Fibroblast of the conjunctiva (primary cell): ENCODE measurements around the gene ACOT11.

ENCODE experiments used
- DNase-seq: peaks from one replicate; pipeline ENCODE4 v3.0.0-alpha.2; 2010; ENCODE audit warnings: low read depth

Gene ACOT11

DNA sequence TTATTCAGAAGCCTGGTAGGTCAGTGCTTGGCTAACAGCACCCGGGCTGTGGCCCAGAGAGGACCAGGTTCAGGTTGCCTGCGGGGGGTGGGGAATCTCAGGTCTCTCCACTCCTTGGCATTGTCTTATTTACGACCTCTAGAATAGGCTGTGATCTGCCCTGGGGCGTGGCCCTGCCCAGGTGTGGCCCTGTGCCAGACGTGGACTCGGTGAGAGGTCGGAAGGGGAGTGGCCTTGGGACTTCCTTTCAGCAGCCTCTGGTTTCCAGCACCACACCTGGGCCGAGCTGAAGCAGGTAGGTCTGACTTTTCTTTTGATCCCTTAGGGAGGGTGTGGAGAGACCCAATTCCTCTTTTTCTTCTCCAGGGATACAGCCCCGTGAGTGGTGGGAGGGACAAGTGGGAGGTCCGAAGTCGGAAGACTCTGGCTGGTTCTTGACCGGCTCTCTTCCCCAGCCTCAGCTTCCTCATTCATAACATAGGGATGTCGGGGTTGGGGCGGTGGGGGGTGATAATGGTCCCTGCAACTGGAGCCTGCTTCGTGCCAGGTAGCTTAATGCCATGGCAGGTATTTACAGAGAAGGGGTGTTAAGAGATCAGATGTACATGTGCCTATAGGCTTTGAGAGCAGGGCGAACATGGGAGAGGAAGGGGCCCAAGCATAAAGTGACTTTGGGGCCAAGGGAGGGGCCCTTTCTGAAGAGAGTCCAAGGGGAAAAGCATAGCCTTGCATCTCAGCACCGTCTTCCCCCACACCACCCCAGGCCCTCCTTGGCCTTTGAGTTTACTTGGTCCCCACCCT lies 16.5 kb downstream of the ACOT11 start:
- DNase-seq: no peak

DNA sequence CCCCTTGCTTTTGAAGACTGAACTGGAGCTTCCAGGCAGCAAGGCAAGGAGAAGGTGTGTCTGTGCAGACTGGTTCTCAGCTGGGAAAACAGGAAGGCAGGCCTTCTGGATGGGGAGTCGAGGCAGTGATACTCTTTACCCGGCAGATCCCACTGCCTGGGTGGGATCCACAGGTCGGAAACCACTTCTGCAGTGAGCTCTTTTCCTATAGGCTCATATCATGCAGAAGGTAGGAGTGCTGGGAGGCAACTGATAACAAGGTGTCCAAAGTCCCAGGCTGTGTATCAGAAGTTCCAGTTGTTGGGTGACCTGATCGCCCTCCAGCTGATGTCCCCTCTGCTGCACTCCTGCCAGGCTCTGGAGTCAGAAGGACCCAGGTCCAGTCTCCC lies 17.1 kb downstream of the ACOT11 start:
- no peak for DNase-seq

DNA sequence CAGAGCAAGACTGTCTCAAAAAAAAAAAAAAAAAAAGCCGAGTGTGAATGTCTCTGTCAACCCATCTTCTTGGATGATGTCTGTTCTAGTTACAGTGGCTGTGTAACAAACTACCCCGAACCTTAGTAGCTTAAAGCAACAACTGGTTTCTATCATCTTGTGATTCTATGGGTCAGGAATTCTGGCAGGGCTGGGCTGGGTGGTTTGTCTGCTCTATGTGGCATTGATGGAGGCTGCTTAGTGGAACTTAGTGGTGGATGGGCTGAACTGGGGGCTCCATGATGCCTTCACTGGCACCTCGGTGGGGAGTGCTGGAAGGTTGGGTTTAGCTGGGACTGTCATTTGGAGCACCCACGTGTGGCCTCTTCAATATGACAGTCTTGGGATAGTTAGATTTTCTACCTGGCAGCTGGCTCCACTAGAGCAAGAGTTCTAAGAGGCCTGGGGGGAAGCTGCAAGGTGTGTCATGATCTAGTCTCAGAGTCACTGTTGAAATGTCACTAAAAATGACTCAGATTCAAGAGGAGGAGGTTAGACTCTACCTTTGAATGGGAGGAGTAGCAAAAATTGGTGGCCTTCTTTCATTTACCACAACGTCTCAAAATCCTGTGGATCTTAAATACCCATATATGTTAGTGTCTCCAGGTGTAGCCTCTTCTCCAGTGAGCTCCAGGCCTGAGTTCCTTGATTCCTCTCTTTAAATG lies 18.6 kb downstream of the ACOT11 start:
- DNase-seq: no peak

DNA sequence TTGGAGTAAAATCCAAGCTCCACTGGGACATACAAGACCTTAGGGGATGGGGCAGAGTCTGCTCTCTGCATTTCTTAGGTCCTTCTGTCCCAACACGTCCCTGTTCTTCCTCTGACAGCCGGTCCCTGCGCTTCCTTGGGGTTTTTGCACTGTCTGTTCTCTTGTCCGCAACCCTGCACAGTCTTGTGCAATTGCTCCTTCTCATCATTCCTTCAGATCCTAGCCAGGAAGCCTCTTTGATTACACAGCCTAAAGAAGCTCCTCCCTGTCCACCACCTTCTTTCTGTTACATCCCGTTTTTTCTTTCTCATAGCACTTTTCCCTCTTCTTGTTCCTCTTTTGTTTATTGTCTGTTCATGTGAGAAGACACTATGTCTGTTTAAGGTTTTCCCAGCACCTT lies 19.9 kb downstream of the ACOT11 start:
- no peak for DNase-seq

DNA sequence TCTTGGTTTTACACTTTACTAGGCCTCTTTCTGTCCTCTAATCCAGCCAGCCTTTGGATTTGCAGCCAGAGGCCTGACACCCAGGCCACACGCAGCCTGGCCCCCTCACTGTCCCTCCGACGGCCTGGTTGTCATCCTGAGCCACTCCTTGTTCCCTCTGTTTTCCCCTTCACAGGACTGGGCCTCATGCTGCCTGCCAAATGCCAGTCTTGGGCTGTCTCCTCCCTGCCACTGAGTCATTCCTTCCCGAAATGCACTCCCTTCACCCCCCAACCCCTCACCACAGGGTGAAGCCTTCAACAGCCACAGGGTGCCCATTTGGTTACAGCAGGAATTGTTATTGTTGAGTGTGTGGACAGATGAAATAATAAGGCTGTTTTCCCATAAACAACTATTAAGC lies 21.3 kb downstream of the ACOT11 start:
- no peak for DNase-seq

DNA sequence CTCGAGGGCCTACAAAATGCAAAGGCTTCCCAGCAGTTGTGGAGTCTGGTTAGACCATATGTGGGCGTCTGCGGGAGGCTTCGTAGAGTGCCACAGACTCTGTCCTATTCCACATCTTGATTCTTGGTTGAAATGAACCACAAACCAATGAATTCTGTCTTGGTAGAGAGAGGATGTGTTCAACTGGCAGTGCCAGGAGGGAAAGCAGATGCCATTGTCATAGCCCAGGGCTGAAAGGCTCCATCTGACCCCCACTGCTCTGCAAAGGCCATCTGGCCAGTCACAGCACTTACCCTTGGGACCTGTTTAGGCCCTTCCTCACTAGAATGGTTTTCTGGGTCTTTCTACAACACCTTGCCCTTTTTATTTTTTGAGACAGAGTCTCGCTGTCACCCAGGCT lies 22.1 kb downstream of the ACOT11 start:
- no peak for DNase-seq

DNA sequence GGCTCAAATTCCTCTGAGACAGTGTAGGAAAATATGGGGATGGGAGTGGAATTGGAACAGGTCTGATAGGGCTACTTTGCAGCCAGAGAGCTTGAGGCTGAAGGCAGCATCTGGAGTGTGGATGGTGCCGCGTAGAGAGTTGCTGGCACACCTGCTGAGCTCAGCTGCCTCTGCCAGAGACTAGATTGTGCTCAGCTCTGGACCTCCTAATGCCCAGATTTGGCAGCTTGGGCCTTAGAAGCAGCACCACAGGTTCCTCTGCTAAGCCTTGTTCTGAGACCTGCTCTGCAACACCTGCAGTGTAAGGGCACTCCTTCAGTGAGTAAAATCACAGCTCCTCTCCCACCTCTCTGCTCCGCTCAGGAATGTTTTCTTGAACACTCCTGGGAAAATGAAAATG lies 23.3 kb downstream of the ACOT11 start:
- DNase-seq: no peak

DNA sequence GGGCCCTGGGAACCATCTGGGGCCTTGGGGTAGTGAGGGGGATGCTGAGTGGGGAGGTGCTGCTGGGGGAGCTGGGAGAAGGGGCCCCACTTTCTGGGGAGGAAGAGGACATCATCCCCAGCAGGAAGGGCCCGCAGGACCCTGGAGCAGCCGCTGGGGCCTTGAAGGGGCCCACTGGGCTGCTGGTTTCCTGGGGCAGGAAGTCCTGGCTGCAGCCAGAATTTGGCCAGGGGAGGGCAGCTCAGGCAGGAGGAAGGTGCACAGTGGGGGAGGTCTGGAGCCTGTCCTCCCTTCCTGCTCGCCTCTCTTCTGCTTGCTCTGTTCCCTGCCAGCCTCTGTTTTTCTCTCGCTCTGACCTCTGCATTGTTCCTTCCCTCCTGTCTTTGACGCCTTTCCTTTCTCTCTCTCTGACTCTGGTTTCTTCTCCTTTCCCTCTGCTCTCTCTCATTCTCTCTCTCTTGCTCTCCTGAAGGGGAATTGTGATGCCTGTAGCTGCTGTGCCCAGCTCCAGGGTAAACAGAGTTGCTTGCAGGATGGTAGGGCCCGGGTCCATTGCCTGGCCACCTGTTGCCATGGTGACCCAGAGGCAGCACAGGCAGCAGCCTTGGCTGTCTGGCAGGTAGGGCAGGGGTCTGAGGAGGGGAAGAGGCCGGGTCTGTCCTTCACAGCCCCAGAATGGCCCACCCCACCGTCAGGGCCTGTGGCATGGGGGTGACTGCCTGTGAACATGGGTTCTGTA lies 23.9 kb downstream of the ACOT11 start:
- DNase-seq: no peak

DNA sequence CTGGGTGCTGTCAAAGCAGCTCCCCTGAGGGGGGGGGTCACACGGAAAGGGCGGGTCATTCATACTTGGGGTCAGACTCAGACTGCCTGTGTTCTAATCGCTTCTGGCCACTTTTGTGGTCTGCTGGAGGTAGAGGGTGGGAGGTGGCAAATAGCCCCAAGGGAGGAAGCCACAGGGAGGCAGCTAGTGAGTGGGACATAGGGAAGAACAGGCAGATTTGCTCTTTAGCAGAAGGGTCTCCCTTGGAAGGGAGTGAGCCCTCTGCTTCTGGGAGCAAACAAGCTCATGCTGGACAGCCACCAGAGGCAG lies 24.5 kb downstream of the ACOT11 start:
- DNase-seq: no peak

DNA sequence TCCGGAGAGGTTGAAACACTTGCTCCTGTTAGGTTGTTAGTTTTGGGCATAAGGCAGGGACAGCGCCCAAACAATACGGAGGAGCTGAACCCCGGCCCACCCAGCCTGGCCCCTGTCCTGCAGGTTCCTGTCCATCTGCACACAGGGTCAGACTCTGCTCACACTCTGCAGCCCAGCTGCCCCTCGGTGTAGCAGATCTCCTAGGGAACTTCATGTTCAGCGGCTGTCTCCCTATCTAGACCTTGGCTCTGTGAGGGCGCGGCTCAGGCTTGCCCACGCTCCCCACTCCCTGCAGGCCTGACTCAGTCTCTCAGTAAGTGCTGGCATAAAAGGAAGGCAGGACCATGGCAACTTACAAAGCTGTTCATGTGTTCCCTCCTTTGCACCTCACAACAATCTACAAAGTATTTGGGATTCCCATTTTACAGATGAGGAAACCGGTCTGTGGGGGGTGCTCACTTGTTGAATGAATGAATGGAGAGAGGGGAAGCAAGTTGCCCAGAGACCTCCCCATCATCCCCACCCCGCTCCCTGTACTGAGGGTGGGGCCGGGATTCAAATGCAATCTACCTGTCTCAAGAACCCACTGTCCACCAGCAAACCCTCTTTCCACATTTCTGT lies 26.2 kb downstream of the ACOT11 start:
- no peak for DNase-seq

DNA sequence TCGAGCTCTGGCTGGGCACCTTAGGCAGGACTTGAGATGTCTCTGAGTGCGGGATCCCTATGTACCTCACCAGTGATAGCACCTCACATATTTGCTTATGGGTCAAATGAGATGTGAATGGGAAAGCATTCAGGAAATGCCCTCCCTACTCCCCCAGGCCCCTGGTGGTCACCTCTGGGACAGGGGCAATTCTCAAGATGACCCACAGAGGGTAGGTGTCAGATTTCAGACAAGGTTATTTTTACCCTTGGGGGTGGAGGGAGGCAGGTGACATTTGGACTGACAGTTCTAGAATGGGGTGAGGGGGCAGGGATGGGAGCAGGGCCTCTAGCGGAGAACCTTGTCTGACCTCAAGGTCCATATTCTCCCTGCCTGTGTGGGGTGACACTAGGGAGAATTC lies 27.1 kb downstream of the ACOT11 start:
- DNase-seq: no peak

DNA sequence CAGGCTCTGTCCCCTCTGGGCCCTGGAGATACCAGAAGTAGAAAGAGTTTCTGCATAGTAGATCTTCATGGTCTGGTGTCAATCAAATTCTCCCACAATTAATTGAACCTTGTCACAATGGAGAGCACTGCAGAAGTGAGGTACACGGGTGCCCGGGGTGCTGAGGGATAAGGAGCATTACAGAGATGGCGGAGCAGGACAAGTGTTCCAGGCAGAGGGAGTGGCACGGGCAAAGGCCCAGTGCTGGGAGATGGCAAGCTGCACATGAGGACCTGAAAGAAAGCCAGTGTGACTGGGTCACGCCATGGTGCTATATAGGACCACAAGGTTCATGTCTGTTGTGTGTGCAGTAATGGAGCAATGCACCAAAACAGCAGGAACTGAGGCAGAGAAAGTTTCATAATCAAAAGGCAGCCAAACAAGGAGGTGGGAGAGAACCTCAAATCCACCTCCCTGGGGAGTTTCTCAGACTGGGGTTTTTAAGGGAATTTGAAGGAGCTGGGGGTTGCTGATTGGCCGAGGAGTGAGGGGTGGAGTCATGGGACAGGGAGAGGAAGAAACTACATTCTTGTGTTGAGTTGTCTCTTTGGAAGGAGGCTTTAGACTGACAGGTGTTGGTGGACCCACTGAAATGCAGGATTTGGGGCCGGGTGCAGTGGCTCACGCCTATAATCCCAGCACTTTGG lies 27.7 kb downstream of the ACOT11 start:
- DNase-seq: no peak

DNA sequence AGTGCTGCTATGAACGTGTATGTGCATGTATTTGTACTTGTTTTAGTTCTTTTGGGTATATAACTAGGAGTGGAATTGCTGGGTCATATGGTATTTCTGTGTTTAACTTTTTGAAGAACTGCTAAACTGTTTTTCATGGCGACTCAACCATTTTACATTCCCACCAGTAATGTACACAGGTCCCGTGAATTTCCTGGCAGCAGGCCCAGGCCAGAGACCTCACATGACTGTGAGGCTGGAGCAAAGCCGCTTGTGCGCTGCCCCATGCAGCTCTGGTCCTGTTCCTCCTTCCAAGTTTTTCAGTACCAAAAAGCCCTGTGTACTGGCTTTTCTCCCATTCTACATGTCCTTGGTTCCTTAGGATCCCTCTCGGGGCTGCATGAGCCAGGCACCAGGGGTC lies 29.6 kb downstream of the ACOT11 start:
- peak; percentile 20 for DNase-seq

DNA sequence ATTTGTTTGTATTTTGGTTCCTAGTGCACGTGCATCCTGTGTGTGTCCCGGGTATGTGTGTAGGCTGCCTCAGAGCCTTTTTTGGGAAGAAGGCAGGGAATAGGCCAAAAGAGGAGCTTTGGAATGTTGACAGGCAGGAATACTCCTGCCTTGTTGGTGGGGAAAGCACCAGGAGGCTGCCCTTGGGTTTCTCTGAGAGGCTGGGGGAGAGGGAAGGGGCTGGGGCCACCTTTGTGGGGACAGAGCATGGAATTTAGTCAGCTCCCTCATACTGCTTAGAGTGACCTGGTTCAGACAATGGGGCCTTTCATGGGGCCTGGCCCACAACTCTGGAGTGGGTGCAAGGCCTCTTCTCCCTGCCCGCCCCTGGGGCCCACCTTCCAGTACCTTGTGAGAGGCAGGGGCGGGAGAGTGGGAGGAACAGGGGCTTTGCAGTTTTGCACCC lies 31.3 kb downstream of the ACOT11 start:
- DNase-seq: no peak

DNA sequence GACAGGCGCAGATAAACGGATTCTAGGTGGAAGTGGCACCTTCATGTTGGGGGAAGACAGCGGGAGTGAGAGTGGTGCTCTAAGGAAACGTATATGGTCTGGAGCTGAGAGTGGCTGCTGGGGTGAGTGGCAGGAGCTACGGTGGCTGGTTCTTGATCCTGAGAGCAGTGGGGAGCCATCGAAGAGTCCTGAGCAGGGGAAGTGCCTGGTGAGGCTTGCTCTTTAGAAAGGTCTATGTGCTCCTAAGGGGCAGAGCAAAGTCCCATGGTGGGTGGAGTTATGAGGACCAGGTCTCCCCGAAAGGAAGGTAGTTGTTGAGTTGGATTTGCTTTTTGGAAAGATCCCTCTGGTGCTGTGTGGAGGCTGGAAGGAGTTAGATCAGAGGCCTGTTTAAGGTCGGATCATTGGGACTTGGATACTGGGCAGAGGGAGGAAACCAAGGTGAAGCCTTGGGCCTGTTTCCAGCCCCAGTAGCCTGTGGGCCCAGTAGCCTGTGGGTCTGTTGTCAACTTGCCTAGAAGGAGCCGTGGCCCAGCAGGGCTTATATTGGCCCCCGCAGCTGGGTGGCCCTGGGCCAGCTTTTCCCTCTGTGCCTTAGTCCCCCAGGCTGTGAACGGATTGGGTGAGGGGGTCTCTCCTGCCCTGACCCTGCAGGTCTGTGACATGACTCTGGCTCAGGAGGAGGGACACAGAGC lies 33.0 kb downstream of the ACOT11 start:
- no peak for DNase-seq

DNA sequence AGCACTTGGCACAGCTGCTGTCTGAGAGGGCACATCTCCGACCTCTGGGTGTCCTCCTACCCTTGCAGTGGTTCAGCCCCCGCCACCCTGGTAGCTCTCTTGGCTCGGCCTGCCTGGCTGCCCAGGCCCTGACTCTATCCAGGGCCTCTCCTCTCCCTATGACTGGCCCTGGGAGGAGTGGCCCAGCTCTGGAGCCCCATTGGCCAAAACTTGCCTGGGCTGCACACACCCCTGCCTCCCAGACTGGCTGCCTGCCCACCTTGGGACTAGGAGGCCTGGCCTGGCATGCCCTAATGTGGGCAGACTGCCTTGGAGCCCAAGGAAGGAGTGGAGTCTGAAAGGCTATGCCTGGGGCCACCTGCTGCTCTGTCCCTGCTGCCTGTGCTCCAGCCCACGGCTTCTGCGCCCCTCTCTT lies 33.6 kb downstream of the ACOT11 start:
- DNase-seq: peak; percentile 74

DNA sequence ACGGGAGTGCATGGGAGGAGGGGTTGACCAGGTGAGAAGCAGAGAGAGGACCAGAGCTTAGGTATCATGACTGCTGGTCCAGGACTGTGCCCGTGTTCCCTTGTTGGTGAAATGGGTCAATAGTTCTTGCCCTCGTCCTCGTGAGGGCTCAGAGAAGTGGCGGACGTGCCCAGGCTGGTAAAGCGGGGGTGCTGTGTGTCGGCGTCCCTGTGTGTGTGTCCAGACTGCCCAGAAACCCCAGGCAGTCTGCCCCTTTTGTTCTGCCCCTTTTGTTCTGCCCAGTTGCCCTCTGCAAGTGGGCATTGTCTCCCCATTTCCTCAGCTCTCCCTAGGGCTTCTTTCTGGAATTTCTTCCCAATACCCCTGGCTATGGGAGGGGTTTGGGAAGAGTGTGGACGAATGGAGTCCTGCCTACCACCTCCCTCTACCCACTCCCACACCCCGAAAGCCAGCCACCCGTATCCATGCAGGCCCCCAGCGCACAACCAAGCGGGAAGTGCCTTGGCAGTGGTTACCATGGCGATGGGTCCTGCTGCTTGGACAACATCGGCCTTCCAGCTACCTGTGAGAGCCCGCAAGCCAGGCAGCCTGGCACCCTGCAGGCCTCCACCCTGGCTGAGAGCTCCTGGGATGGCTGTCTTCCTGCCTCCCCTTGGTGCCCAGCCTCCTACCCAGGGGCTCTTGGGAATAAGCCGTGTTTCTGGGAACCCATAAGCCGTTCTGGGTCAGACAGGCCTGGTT lies 34.7 kb downstream of the ACOT11 start:
- DNase-seq: no peak

DNA sequence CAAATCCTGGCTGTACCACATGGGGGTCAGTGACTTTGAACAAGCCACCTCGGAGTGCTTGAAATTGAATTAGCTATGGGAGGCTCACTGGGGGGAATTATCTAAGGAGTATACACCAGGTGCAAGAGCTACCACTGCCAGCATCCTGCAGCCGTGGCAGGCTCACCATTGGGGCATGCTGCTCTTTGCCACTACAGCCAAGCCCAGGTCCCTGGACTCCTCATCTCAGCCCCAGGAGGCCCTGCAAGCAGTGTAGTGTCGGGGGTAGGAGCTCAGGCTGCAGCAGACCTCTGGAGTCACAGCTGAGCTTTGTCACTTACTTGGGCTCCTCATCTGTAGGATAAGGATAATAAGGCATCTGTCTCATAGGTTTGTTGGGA lies 35.3 kb downstream of the ACOT11 start:
- no peak for DNase-seq

DNA sequence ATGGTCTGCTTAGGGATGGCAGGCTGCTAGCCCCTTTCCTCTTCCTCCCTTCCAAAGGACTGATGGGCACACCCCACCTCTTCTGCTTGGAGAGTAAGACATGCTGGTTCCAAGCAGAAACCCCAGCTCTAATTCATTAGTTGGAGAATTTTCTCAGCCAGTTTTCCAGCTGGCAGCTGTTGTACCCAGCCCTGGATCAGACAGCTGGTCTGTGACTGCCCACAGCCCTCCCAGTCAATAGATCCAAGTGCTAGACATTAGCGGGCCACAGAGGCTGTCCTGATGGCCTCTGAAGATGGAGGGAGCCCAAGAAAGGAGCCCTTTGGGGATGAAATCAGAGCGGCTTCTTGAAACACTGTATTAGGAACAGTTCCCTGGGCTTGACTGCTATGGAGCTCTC lies 35.8 kb downstream of the ACOT11 start:
- DNase-seq: no peak

DNA sequence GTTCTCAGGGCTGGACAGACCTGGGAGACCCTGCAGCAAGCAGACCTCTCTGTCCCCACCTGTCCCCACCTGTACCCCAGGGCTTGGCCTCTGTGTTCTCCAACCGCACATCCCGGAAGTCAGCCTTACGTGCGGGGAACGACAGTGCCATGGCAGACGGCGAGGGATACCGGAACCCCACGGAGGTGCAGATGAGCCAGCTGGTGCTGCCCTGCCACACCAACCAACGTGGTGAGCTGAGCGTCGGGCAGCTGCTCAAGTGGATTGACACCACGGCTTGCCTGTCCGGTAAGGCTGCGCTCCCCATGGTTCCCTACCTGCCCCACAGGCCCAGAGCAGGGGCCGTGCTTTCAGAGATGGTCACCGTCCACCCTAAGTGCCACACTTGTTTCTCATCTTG lies 36.5 kb downstream of the ACOT11 start:
- DNase-seq: no peak
